ENCODE measurements around the gene CXCL13.

DNA sequence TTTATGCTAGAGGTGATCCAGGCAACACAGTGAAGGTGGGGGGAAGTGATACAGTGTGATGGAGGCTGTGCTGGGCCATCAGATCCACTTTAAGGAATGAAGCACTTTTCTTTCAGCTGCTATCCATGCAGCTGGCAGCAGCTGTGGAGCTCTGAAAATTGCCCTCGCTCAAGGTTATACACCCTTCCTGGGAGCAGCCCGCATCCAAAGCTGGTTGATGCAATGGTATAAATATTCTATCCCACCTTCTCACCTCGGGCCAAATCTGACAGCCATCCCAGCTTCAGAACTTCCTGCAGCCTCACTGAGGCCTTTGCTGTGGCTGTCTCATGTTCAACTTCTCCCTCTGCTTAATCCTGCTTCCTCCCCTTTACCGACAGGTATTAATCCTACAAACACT, 18.6 kb downstream of the CXCL13 start:
- TF ChIP-seq, protein P1, sequence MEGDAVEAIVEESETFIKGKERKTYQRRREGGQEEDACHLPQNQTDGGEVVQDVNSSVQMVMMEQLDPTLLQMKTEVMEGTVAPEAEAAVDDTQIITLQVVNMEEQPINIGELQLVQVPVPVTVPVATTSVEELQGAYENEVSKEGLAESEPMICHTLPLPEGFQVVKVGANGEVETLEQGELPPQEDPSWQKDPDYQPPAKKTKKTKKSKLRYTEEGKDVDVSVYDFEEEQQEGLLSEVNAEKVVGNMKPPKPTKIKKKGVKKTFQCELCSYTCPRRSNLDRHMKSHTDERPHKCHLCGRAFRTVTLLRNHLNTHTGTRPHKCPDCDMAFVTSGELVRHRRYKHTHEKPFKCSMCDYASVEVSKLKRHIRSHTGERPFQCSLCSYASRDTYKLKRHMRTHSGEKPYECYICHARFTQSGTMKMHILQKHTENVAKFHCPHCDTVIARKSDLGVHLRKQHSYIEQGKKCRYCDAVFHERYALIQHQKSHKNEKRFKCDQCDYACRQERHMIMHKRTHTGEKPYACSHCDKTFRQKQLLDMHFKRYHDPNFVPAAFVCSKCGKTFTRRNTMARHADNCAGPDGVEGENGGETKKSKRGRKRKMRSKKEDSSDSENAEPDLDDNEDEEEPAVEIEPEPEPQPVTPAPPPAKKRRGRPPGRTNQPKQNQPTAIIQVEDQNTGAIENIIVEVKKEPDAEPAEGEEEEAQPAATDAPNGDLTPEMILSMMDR (IDR thresholded peaks at IDR 0.05; ENCODE audit: borderline replicate concordance, extremely low read depth, low read length, poor library complexity, severe bottlenecking), result no peak
- no peak for TF ChIP-seq EZH2 (IDR thresholded peaks at IDR 0.05; ENCODE audit: borderline replicate concordance, low read depth, low read length, severe bottlenecking)
